Progenitor cell of endocrine pancreas (in vitro differentiated cells): Measurements from ENCODE around the gene MSGN1. TPM values are rescaled to one million over a fixed set of nuclear protein-coding genes. Genes with fewer than 3 reads are reported as not detected.

ENCODE experiments used
- DNase-seq: peaks from one replicate; pipeline ENCODE4 v3.0.0; 2021; ENCODE audit warnings: low spot score; ENCODE audit not compliant: unreplicated experiment
- H3K27ac Mint-ChIP-seq: 2 replicates; pipeline ENCODE4 v1.8.0; 2021; ENCODE audit warnings: mild to moderate bottlenecking, moderate library complexity, mixed read lengths
- H3K27me3 Mint-ChIP-seq: 2 replicates; pipeline ENCODE4 v1.8.0; 2021; ENCODE audit warnings: mixed read lengths
- H3K36me3 Mint-ChIP-seq: 2 replicates; pipeline ENCODE4 v1.8.0; 2022; ENCODE audit warnings: mixed read lengths; ENCODE audit not compliant: insufficient read depth
- H3K4me1 Mint-ChIP-seq: 2 replicates; pipeline ENCODE4 v1.8.0; 2021; ENCODE audit warnings: low read depth, mixed read lengths
- H3K4me3 Mint-ChIP-seq: 2 replicates; pipeline ENCODE4 v1.8.0; 2021; ENCODE audit warnings: low read depth, mild to moderate bottlenecking, moderate library complexity, mixed read lengths
- H3K9me3 Mint-ChIP-seq: 2 replicates; pipeline ENCODE4 v1.8.0; 2021; ENCODE audit warnings: low read depth, mixed read lengths
- total RNA-seq: library from RNA; stranded (reverse); gene quantifications from 2 replicates; pipeline ENCODE4 v1.2.1, GENCODE V29; 2021
- TF ChIP-seq, protein P1 (sequence below): fragments of 200-600 bp; sonication (generic); IDR thresholded peaks from one replicate; pipeline ENCODE4 v1.5.0; 2021; ENCODE audit warnings: antibody characterized with exemption, mild to moderate bottlenecking; ENCODE audit not compliant: unreplicated experiment

The MSGN1 gene
- total RNA-seq, 1 donor from 2014 or later: not detected

DNA sequence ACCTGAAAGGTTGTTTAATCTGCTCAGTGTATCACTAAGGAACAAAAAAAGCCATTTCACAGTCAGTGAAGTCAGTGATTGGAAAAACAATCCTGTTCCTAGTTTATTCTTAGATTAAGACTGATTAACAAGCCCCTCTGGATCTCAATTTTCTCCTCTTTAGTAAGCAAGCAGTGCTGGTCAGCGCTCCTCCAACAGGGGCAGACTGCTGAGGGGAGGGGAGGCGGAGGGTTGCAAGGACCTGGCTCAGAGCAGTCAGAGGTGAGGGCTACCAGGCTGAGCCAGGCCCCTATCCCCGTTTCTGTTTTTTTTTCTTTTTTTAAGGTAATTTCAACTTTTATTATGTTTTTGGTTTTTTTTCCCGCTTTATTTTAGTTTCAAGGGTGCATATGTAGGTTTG, 37.5 kb downstream of the MSGN1 start:
- TF ChIP-seq, protein P1, sequence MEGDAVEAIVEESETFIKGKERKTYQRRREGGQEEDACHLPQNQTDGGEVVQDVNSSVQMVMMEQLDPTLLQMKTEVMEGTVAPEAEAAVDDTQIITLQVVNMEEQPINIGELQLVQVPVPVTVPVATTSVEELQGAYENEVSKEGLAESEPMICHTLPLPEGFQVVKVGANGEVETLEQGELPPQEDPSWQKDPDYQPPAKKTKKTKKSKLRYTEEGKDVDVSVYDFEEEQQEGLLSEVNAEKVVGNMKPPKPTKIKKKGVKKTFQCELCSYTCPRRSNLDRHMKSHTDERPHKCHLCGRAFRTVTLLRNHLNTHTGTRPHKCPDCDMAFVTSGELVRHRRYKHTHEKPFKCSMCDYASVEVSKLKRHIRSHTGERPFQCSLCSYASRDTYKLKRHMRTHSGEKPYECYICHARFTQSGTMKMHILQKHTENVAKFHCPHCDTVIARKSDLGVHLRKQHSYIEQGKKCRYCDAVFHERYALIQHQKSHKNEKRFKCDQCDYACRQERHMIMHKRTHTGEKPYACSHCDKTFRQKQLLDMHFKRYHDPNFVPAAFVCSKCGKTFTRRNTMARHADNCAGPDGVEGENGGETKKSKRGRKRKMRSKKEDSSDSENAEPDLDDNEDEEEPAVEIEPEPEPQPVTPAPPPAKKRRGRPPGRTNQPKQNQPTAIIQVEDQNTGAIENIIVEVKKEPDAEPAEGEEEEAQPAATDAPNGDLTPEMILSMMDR: no peak
- Mint-ChIP-seq H3K9me3 (no peaks in the 10 kb centered on the region), H3K36me3 (no peaks in the 10 kb centered on the region), H3K4me3 (no peak overlapping the region), H3K27ac (no peak overlapping the region), H3K27me3 (peaks cover 7% of the 10 kb centered on the region), H3K4me1 (no peaks in the 10 kb centered on the region)
- DNase-seq: no peak

DNA sequence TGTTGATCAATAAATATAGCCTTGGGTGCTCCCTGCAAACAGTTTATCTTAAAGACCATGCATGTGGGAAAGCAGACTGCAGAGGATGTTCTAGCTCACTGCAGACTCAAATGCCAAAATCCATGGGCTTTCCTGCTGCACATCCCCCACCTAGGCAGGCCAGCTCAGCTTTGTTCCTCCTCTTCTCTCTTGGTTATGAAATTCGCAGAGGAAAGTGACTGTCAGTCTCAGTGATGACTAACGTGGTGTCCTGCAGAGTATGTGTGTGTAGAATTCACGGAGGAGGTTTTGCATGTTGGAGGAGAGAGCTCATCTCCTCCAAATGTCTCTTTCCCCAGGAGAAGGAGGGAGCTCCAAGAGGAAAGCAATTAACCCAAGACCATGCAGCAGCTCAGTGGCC, 40.8 kb downstream of the MSGN1 start:
- Mint-ChIP-seq H3K27me3 (peaks cover 9% of the 10 kb centered on the region), H3K9me3 (no peaks in the 10 kb centered on the region), H3K4me3 (no peak overlapping the region), H3K36me3 (no peaks in the 10 kb centered on the region), H3K4me1 (no peaks in the 10 kb centered on the region), H3K27ac (no peak overlapping the region)
- TF ChIP-seq, protein P1: no peak
- no peak for DNase-seq

DNA sequence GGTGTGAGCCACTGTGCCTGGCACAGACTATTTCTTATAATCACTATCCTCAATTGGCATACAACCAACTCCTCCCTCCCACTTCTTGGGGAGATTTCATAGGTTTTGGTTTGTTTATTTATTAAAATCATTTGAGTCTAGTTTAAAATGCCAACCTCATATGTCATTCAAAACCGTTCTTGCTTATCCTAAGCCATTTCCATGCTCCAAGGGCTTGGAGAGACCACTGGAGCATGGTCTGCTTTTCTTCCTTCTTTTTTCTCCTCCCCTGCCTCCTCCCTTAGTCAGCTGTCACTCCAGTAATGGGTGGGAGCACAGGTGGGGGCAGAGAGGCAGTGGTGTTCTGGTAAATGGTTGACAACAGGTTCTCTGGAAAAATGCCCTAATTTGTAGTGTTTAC, 41.8 kb downstream of the MSGN1 start:
- TF ChIP-seq, protein P1: no peak
- no peaks in the 10 kb centered on the region for H3K4me1 Mint-ChIP-seq
- H3K4me3 Mint-ChIP-seq: no peak overlapping the region
- no peak overlapping the region for H3K27ac Mint-ChIP-seq
- peaks cover 9% of the 10 kb centered on the region for H3K27me3 Mint-ChIP-seq
- DNase-seq: no peak
- H3K9me3 Mint-ChIP-seq: no peaks in the 10 kb centered on the region
- no peaks in the 10 kb centered on the region for H3K36me3 Mint-ChIP-seq

DNA sequence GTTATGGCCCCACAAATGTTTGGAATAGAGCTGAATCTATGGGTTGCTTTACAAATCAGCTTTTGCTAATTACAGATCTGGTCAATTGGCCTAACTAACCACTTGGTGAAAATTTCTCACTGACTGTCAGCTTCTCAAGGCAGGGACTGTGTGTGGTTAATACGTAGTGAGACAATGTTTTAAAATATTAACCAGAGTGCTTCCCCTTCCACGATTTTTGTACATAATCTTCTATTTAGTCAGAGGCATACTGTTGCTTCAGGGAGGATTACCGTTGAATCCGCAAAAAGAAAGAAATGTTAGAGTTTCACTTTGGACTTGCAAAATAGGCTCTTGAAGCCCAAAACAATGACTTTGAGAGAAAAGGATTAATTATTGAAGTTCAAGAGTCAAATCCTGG, 47.3 kb downstream of the MSGN1 start:
- Mint-ChIP-seq H3K36me3 (no peaks in the 10 kb centered on the region), H3K27ac (no peak overlapping the region), H3K4me3 (no peak overlapping the region), H3K4me1 (no peaks in the 10 kb centered on the region), H3K27me3 (peaks cover 7% of the 10 kb centered on the region), H3K9me3 (no peaks in the 10 kb centered on the region)
- no peak for DNase-seq
- TF ChIP-seq, protein P1: no peak

DNA sequence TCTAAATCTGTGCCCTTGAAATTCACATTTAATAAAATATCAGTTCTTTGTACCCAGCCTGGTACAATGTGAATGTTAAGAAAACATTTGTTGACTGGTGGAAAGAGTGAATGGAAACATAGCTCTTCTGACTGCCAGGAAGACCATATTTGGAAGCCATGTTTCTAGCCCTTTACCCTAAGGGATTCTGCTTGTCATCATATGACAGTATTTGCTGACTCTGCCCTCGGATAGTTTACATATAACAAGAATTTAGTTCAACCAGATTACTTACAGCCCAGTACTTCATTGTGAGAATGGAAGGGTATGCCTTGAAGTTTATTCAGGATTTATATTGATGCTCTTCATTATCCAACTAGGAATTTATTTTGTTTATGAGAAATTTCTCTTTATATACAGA, 48.4 kb downstream of the MSGN1 start:
- H3K9me3 Mint-ChIP-seq: no peaks in the 10 kb centered on the region
- no peak for DNase-seq
- H3K4me3 Mint-ChIP-seq: no peak overlapping the region
- H3K36me3 Mint-ChIP-seq: no peaks in the 10 kb centered on the region
- no peaks in the 10 kb centered on the region for H3K4me1 Mint-ChIP-seq
- peaks cover 10% of the 10 kb centered on the region for H3K27me3 Mint-ChIP-seq
- TF ChIP-seq, protein P1: no peak
- H3K27ac Mint-ChIP-seq: no peak overlapping the region

DNA sequence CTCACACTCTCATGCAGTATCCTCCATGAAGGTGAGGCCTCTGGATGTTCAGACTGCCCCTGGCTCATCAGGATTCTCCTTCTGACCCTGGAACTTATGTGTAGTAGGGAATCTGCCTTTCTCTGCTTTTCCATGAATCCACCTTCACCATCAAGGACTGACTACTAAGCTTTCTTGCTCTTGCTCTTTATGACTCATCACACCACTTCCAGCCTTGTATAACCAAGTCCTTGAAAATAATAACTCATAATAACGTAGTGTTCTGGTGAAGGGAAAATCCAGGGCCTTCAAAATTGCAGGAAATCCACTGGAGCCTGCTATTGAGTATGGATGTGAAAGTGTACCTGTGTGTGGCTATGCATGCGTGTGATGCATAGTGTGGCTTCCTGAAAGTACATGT, 50.9 kb downstream of the MSGN1 start:
- H3K4me1 Mint-ChIP-seq: no peaks in the 10 kb centered on the region
- H3K27ac Mint-ChIP-seq: no peak overlapping the region
- H3K4me3 Mint-ChIP-seq: no peak overlapping the region
- no peaks in the 10 kb centered on the region for H3K36me3 Mint-ChIP-seq
- TF ChIP-seq, protein P1: no peak
- no peak for DNase-seq
- H3K9me3 Mint-ChIP-seq: no peaks in the 10 kb centered on the region
- H3K27me3 Mint-ChIP-seq: peaks cover 11% of the 10 kb centered on the region
